ENCODE data around the gene ABCB11. TPM values are rescaled to one million over a fixed set of nuclear protein-coding genes. Genes with fewer than 3 reads are reported as not detected.

ABCB11 gene
- total RNA-seq, 3 donors from 2014 or later, result under 0.01 to 18.4 (median 0.66) TPM

- no peak overlapping the region for H3K4me3 ChIP-seq
- no peaks in the 10 kb centered on the region for H3K36me3 ChIP-seq
- no peaks in the 10 kb centered on the region for H3K27me3 ChIP-seq
- no peaks in the 10 kb centered on the region for H3K4me1 ChIP-seq
- TF ChIP-seq POLR2A (IDR thresholded peaks at IDR 0.05), result no peak
- no peak for TF ChIP-seq CTCF (IDR thresholded peaks at IDR 0.05)
- DNase-seq (ENCODE audit: low spot score in 2 of 2), result no peak
- no peaks in the 10 kb centered on the region for H3K9me3 ChIP-seq
- intact Hi-C loops (cut with DNase I; ENCODE audit: low total_unique reads), result loop anchor here (10.0 kb wide), 1 partner anchor 176 kb away; no protein-coding TSS in a partner anchor
- H3K27ac ChIP-seq, result no peak overlapping the region
These were observed 62.8 kb downstream of the ABCB11 start for GRCh38 chr2:168968342-168968741.

- no peaks in the 10 kb centered on the region for H3K27me3 ChIP-seq
- H3K27ac ChIP-seq, result peak overlapping the region; percentile 62 to 64
- no peaks in the 10 kb centered on the region for H3K9me3 ChIP-seq
- intact Hi-C loops (cut with DNase I; ENCODE audit: low total_unique reads), result loop anchor here (10.0 kb wide), 1 partner anchor 180 kb away; no protein-coding TSS in a partner anchor
- H3K4me1 ChIP-seq, result no peaks in the 10 kb centered on the region
- TF ChIP-seq CTCF (IDR thresholded peaks at IDR 0.05), result no peak
- no peak for TF ChIP-seq POLR2AphosphoS5 (IDR thresholded peaks at IDR 0.05)
- TF ChIP-seq POLR2A (IDR thresholded peaks at IDR 0.05), result no peak
- H3K4me3 ChIP-seq, result no peak overlapping the region
- DNase-seq (ENCODE audit: low spot score in 2 of 2), result peak; percentile 23 to 70
- H3K36me3 ChIP-seq, result no peaks in the 10 kb centered on the region
These were observed 66.8 kb downstream of the ABCB11 start for GRCh38 chr2:168964251-168964807.

GRCh38 chr2:168962636-168963035, 68.5 kb downstream of the ABCB11 start:
- Histone ChIP-seq H3K9me3 (no peaks in the 10 kb centered on the region), H3K36me3 (no peaks in the 10 kb centered on the region), H3K4me1 (no peaks in the 10 kb centered on the region), H3K4me3 (no peak overlapping the region), H3K27ac (no peak overlapping the region), H3K27me3 (no peaks in the 10 kb centered on the region)
- no peak for DNase-seq (ENCODE audit: low spot score in 2 of 2)
- TF ChIP-seq POLR2A (IDR thresholded peaks at IDR 0.05), result no peak
- TF ChIP-seq CTCF (IDR thresholded peaks at IDR 0.05), result no peak
- TF ChIP-seq POLR2AphosphoS5 (IDR thresholded peaks at IDR 0.05), result no peak
- intact Hi-C loops (cut with DNase I; ENCODE audit: low total_unique reads), result loop anchor here (10.0 kb wide), 1 partner anchor 182 kb away; no protein-coding TSS in a partner anchor

- no peaks in the 10 kb centered on the region for H3K9me3 ChIP-seq
- TF ChIP-seq POLR2A (IDR thresholded peaks at IDR 0.05) (no peak), CTCF (IDR thresholded peaks at IDR 0.05) (peak; percentile 81 to 88 (median 87)), POLR2AphosphoS5 (IDR thresholded peaks at IDR 0.05) (no peak)
- no peak for DNase-seq (ENCODE audit: low spot score in 2 of 2)
- H3K4me3 ChIP-seq, result no peak overlapping the region
- H3K27ac ChIP-seq, result no peak overlapping the region
- intact Hi-C loops (cut with DNase I; ENCODE audit: low total_unique reads), result loop anchor here (10.0 kb wide), 1 partner anchor 183 kb away; no protein-coding TSS in a partner anchor
- H3K36me3 ChIP-seq, result no peaks in the 10 kb centered on the region
- no peaks in the 10 kb centered on the region for H3K4me1 ChIP-seq
- H3K27me3 ChIP-seq, result no peaks in the 10 kb centered on the region
These were observed 69.5 kb downstream of the ABCB11 start for GRCh38 chr2:168961450-168962229.

GRCh38 chr2:168956392-168956791, 74.7 kb downstream of the ABCB11 start:
- H3K27me3 ChIP-seq, result no peaks in the 10 kb centered on the region
- peaks cover 6 to 8% of the 10 kb centered on the region in 2 donors for H3K9me3 ChIP-seq
- intact Hi-C loops (cut with DNase I; ENCODE audit: low total_unique reads), result no loop called here
- DNase-seq (ENCODE audit: low spot score in 2 of 2), result no peak
- H3K4me1 ChIP-seq, result no peaks in the 10 kb centered on the region
- TF ChIP-seq POLR2AphosphoS5 (IDR thresholded peaks at IDR 0.05) (no peak), CTCF (IDR thresholded peaks at IDR 0.05) (no peak), POLR2A (IDR thresholded peaks at IDR 0.05) (no peak)
- no peaks in the 10 kb centered on the region for H3K36me3 ChIP-seq
- H3K4me3 ChIP-seq, result no peak overlapping the region
- no peak overlapping the region for H3K27ac ChIP-seq

All from breast epithelium (tissue), 4 donors.